ENCODE measurements around the gene MESP1. TPM values are rescaled to one million over a fixed set of nuclear protein-coding genes. Genes with fewer than 3 reads are reported as not detected.

The MESP1 gene
- not detected for polyA plus RNA-seq (2013, experiment 1 of 4)
- polyA plus RNA-seq (2013, experiment 2 of 4) = not detected
- 0.21 TPM for polyA plus RNA-seq (2013, experiment 3 of 4)
- not detected for polyA plus RNA-seq (2013, experiment 4 of 4)

DNA sequence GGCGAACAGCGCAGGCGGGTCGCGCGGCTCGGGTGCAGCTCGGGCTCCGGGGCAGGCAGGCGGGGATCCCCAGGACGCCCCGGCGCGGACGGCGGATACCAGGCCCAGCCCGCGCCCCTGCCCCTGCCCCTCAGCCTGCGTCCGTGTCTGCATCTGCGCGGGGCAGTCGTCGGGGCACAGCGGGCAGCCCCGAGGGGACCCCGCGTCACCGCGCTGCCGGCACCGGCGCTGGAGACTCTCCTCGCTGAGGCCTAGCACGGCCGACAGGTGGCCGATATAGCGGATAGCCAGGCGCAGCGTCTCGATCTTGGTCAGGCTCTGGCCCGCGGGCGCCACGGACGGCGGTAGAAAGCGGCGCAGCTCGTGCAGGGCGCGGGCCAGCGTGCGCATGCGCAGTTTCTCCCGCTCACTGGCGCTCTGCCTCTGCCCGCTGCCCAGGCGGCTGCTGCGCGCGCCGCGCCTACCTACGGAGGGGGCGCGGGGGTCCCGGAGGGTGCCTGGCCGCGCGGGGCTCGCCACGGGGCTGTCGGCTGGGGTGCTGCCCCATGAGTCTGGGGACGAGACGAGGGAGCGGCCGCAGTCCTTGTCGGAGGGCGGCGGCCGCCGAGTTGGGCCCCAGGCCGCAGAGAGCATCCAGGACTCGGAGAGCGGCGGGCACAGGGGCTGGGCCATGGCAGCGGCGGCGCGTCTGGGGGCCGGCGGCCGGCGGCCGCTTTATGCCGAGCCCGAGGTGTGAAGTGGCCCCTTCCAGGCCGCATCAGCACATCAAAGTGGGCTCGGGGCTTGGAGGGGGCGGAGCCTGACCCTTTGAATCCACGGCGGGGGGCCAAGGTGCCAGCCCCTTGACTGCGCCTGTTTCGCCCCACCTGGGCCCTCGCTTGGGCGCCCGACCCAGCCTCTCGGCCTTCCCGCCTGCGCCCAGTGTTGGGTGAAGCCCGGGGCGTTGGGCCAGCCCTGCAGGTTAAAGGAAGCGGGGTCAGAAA lies at the start of gene MESP1:
Gene MESP1 (minus strand): TSS at position 690 of the 983 bp plus-strand sequence. CDS start 18 bp downstream, at position 672.
- no peak within 1 kb of the TSS for H3K27ac ChIP-seq (ENCODE audit: insufficient read depth, low read depth, low read length, poor library complexity, severe bottlenecking)
- H3K4me3 ChIP-seq (ENCODE audit: insufficient read depth, low read depth, low read length) = peak within 1 kb of the TSS; percentile 56
- no peaks in the 10 kb centered on the region for H3K36me3 ChIP-seq (ENCODE audit: control insufficient read depth, insufficient read depth, low read length)
- WGBS, 2 experiments = 3% methylated on average over 114 of the region's 114 CpGs
- peaks cover 2% of the 10 kb centered on the region for H3K4me1 ChIP-seq (ENCODE audit: control insufficient read depth, insufficient read depth, low read length)
- H3K9me3 ChIP-seq (ENCODE audit: control insufficient read depth, low read length) = no peaks in the 10 kb centered on the region
- H3K27me3 ChIP-seq (ENCODE audit: control insufficient read depth, insufficient read depth, low read length, poor library complexity, severe bottlenecking) = peaks cover 67% of the 10 kb centered on the region

- 92 to 95% methylated on average over 2 of the region's 2 CpGs for WGBS, 2 experiments
Observed at GRCh38 chr15:89799918-89800498, 49.0 kb upstream of the MESP1 start.

GRCh38 chr15:89799011-89799911 lies 48.2 kb upstream of the MESP1 start:
- Histone ChIP-seq H3K27me3 (ENCODE audit: control insufficient read depth, insufficient read depth, low read length, poor library complexity, severe bottlenecking) (no peaks in the 10 kb centered on the region), H3K27ac (ENCODE audit: insufficient read depth, low read depth, low read length, poor library complexity, severe bottlenecking) (no peak overlapping the region), H3K4me3 (ENCODE audit: insufficient read depth, low read depth, low read length) (no peak overlapping the region), H3K4me1 (ENCODE audit: control insufficient read depth, insufficient read depth, low read length) (peaks cover 6% of the 10 kb centered on the region), H3K9me3 (ENCODE audit: control insufficient read depth, low read length) (no peaks in the 10 kb centered on the region), H3K36me3 (ENCODE audit: control insufficient read depth, insufficient read depth, low read length) (no peaks in the 10 kb centered on the region)
- 89% methylated on average over 19 to 20 of the region's 20 CpGs for WGBS, 2 experiments

More at GRCh38 chr15:89799918-89800498, 49.0 kb upstream of the MESP1 start:
- no peak overlapping the region for H3K27ac ChIP-seq (ENCODE audit: insufficient read depth, low read depth, low read length, poor library complexity, severe bottlenecking)
- H3K9me3 ChIP-seq (ENCODE audit: control insufficient read depth, low read length) = no peaks in the 10 kb centered on the region
- peaks cover 6% of the 10 kb centered on the region for H3K4me1 ChIP-seq (ENCODE audit: control insufficient read depth, insufficient read depth, low read length)
- no peaks in the 10 kb centered on the region for H3K36me3 ChIP-seq (ENCODE audit: control insufficient read depth, insufficient read depth, low read length)
- H3K27me3 ChIP-seq (ENCODE audit: control insufficient read depth, insufficient read depth, low read length, poor library complexity, severe bottlenecking) = no peaks in the 10 kb centered on the region
- H3K4me3 ChIP-seq (ENCODE audit: insufficient read depth, low read depth, low read length) = no peak overlapping the region

GRCh38 chr15:89797678-89798201 lies 46.7 kb upstream of the MESP1 start:
- H3K36me3 ChIP-seq (ENCODE audit: control insufficient read depth, insufficient read depth, low read length) = no peaks in the 10 kb centered on the region
- WGBS, 2 experiments = 89 to 95% methylated on average over 4 of the region's 4 CpGs
- H3K27me3 ChIP-seq (ENCODE audit: control insufficient read depth, insufficient read depth, low read length, poor library complexity, severe bottlenecking) = no peaks in the 10 kb centered on the region
- peaks cover 3% of the 10 kb centered on the region for H3K4me1 ChIP-seq (ENCODE audit: control insufficient read depth, insufficient read depth, low read length)
- no peak overlapping the region for H3K4me3 ChIP-seq (ENCODE audit: insufficient read depth, low read depth, low read length)
- H3K9me3 ChIP-seq (ENCODE audit: control insufficient read depth, low read length) = no peaks in the 10 kb centered on the region
- H3K27ac ChIP-seq (ENCODE audit: insufficient read depth, low read depth, low read length, poor library complexity, severe bottlenecking) = no peak overlapping the region

DNA sequence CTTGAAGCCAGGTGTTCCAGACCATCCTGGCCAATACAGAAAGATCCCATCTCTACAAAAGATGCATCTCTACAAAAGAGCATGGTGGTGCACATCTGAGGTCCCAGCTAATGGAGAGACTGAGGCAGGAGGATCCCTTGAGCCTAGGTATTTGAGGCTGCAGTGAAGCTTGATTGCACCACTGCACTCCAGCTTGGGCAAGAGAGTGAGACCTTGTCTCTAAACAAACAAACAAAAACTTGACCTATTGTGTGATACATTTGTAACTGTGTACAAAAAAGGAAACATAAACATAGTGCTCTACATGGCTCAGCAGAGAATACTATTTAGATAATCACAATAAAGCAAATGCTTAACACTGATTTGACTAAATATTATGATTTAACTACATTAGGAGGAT lies 44.9 kb upstream of the MESP1 start:
- Histone ChIP-seq H3K36me3 (ENCODE audit: control insufficient read depth, insufficient read depth, low read length) (no peaks in the 10 kb centered on the region), H3K9me3 (ENCODE audit: control insufficient read depth, low read length) (no peaks in the 10 kb centered on the region), H3K4me1 (ENCODE audit: control insufficient read depth, insufficient read depth, low read length) (no peaks in the 10 kb centered on the region), H3K27me3 (ENCODE audit: control insufficient read depth, insufficient read depth, low read length, poor library complexity, severe bottlenecking) (no peaks in the 10 kb centered on the region), H3K4me3 (ENCODE audit: insufficient read depth, low read depth, low read length) (no peak overlapping the region), H3K27ac (ENCODE audit: insufficient read depth, low read depth, low read length, poor library complexity, severe bottlenecking) (no peak overlapping the region)

GRCh38 chr15:89794627-89795241 lies 43.7 kb upstream of the MESP1 start:
- 82 to 93% methylated on average over 5 of the region's 5 CpGs for WGBS, 2 experiments
- H3K27me3 ChIP-seq (ENCODE audit: control insufficient read depth, insufficient read depth, low read length, poor library complexity, severe bottlenecking) = no peaks in the 10 kb centered on the region
- no peaks in the 10 kb centered on the region for H3K9me3 ChIP-seq (ENCODE audit: control insufficient read depth, low read length)
- H3K4me3 ChIP-seq (ENCODE audit: insufficient read depth, low read depth, low read length) = no peak overlapping the region
- H3K4me1 ChIP-seq (ENCODE audit: control insufficient read depth, insufficient read depth, low read length) = no peaks in the 10 kb centered on the region
- H3K27ac ChIP-seq (ENCODE audit: insufficient read depth, low read depth, low read length, poor library complexity, severe bottlenecking) = no peak overlapping the region
- no peaks in the 10 kb centered on the region for H3K36me3 ChIP-seq (ENCODE audit: control insufficient read depth, insufficient read depth, low read length)

GRCh38 chr15:89792106-89792805 lies 41.2 kb upstream of the MESP1 start:
- H3K4me3 ChIP-seq (ENCODE audit: insufficient read depth, low read depth, low read length) = no peak overlapping the region
- no peaks in the 10 kb centered on the region for H3K9me3 ChIP-seq (ENCODE audit: control insufficient read depth, low read length)
- H3K27ac ChIP-seq (ENCODE audit: insufficient read depth, low read depth, low read length, poor library complexity, severe bottlenecking) = no peak overlapping the region
- H3K36me3 ChIP-seq (ENCODE audit: control insufficient read depth, insufficient read depth, low read length) = no peaks in the 10 kb centered on the region
- WGBS, 2 experiments = 95 to 96% methylated on average over 22 of the region's 22 CpGs
- no peaks in the 10 kb centered on the region for H3K27me3 ChIP-seq (ENCODE audit: control insufficient read depth, insufficient read depth, low read length, poor library complexity, severe bottlenecking)
- H3K4me1 ChIP-seq (ENCODE audit: control insufficient read depth, insufficient read depth, low read length) = no peaks in the 10 kb centered on the region

DNA sequence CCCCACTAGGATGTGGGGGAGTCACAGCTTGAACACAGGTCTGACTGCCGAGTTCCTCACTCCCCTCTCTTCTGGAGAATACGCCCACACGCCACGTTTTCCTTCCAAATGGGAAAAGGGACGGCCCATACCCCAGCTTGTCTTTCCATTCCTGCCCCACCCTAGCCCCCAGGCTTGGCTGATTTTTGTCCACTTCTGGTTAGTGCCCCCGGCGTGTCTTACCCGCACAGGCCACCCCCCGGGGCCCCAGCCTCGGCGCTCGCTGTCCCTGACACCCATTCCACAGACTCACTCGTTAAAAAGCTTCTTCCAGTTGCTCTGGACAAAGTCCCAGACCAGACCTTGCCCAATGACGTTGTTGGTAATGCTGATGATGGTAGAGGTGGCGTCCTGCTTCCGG lies 39.6 kb upstream of the MESP1 start:
- Histone ChIP-seq H3K36me3 (ENCODE audit: control insufficient read depth, insufficient read depth, low read length) (no peaks in the 10 kb centered on the region), H3K27ac (ENCODE audit: insufficient read depth, low read depth, low read length, poor library complexity, severe bottlenecking) (no peak overlapping the region)
- 91% methylated on average over 16 of the region's 16 CpGs for WGBS, 2 experiments

DNA sequence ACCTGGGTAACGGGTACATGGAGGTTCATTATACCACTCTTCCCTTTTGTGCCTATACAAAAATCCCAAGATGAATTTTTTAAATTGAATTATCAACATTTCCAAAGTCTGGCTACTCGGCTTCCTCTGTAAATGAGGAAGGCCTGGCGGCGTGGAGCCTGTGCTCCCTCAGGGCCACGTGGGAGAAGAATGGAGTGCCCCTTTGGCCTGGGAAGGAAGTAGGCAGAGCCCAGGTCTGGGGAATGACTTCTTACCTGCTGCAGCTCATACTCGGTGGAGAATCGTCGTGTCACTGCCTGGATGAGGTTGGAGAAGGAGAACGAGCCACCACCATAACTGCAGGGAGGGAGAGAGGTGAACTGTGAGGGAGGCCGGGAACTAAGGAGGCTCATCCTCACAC lies 39.2 kb upstream of the MESP1 start:
- H3K4me1 ChIP-seq (ENCODE audit: control insufficient read depth, insufficient read depth, low read length) = no peaks in the 10 kb centered on the region
- H3K27ac ChIP-seq (ENCODE audit: insufficient read depth, low read depth, low read length, poor library complexity, severe bottlenecking) = no peak overlapping the region
- no peaks in the 10 kb centered on the region for H3K9me3 ChIP-seq (ENCODE audit: control insufficient read depth, low read length)
- H3K27me3 ChIP-seq (ENCODE audit: control insufficient read depth, insufficient read depth, low read length, poor library complexity, severe bottlenecking) = no peaks in the 10 kb centered on the region
- H3K36me3 ChIP-seq (ENCODE audit: control insufficient read depth, insufficient read depth, low read length) = no peaks in the 10 kb centered on the region
- H3K4me3 ChIP-seq (ENCODE audit: insufficient read depth, low read depth, low read length) = no peak overlapping the region
- WGBS, 2 experiments = 88 to 91% methylated on average over 10 of the region's 10 CpGs

More for the DNA sequence above, 39.6 kb upstream of the MESP1 start:
- Histone ChIP-seq H3K4me3 (ENCODE audit: insufficient read depth, low read depth, low read length) (no peak overlapping the region), H3K9me3 (ENCODE audit: control insufficient read depth, low read length) (no peaks in the 10 kb centered on the region), H3K4me1 (ENCODE audit: control insufficient read depth, insufficient read depth, low read length) (no peaks in the 10 kb centered on the region), H3K27me3 (ENCODE audit: control insufficient read depth, insufficient read depth, low read length, poor library complexity, severe bottlenecking) (no peaks in the 10 kb centered on the region)

Measured in ectodermal cell (in vitro differentiated cells).